ENCODE data around the gene GKN2. TPM values are rescaled to one million over a fixed set of nuclear protein-coding genes. Genes with fewer than 3 reads are reported as not detected.

GKN2 gene
- total and polyA plus RNA-seq, 8 donors = 16.5 to 1,354 (median 221) TPM; not detected in 1

DNA sequence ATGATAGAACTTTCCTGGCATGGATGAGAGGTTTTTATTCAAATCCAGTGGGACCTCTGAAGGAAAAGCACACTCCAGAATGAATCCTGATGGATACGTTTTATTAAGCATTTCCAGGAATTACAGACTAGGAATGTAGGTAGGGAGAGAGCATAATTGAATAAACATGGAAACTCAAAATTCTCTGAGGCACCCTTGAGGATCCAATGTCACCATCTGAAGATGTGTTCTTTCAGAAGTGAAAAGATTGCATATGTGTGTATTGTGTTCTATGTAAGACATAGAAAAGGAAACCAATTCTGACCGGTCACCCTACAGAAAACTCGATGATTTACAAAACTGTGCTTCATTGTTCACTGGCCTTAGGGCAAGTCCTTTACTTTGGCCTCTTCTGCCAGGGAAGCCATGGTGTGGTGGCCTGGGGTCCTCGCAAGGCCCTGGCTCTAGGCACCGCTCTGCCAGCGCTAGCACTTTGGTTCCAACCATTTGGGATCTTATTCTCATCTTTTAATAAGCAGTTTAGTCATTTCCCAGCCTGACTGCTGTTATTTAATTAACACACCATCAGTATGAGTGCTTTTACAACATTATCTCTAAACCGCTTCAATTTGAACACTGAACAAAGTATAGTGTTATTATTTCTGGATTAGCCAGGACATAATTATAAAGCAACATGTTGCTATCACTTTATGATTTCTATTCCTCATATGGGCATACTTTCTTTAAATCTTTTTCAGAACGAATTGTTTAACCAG is 17.2 kb upstream of the GKN2 start:
- H3K4me1 ChIP-seq = peaks cover 0 to 12% (median 4%) of the 10 kb centered on the region in 4 donors
- TF ChIP-seq EP300 (IDR thresholded peaks at IDR 0.05) (no peak), POLR2AphosphoS5 (IDR thresholded peaks at IDR 0.05) (no peak), POLR2A (IDR thresholded peaks at IDR 0.05) (no peak)
- TF ChIP-seq, protein P1, sequence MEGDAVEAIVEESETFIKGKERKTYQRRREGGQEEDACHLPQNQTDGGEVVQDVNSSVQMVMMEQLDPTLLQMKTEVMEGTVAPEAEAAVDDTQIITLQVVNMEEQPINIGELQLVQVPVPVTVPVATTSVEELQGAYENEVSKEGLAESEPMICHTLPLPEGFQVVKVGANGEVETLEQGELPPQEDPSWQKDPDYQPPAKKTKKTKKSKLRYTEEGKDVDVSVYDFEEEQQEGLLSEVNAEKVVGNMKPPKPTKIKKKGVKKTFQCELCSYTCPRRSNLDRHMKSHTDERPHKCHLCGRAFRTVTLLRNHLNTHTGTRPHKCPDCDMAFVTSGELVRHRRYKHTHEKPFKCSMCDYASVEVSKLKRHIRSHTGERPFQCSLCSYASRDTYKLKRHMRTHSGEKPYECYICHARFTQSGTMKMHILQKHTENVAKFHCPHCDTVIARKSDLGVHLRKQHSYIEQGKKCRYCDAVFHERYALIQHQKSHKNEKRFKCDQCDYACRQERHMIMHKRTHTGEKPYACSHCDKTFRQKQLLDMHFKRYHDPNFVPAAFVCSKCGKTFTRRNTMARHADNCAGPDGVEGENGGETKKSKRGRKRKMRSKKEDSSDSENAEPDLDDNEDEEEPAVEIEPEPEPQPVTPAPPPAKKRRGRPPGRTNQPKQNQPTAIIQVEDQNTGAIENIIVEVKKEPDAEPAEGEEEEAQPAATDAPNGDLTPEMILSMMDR (IDR thresholded peaks at IDR 0.05) = no peak
- H3K27ac ChIP-seq = peak overlapping the region in 1 of 5 donors; percentile 1
- 79 to 94% (median 90%) methylated on average over 8 of the region's 8 CpGs for WGBS, 5 donors
- no peaks in the 10 kb centered on the region for H3K36me3 ChIP-seq
- no peak for DNase-seq
- intact Hi-C loops (cut with DNase I; ENCODE audit: low total_unique reads) = no loop called here
- no peaks in the 10 kb centered on the region for H3K9me3 ChIP-seq
- no peak overlapping the region for H3K4me3 ChIP-seq
- no peaks in the 10 kb centered on the region for H3K27me3 ChIP-seq

DNA sequence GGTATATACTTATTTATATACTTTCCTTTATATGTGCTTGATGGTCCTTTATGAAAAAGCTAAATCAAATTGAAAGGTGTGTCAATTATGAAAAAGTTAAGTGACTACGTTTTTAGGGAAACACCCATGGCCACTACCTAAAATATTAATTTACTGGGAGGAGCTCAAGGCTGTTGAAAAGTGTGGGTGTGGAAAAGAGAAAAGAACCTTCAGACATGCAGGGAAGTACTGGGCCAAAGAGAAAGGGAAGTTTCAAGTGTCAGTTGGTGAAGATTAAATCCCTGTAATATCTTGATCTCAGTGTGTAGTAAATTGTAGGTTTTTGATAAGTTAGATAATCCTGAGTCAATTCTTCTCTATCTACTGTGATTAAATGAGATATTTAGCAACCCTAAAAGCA is 15.5 kb upstream of the GKN2 start:
- Histone ChIP-seq H3K27me3 (no peaks in the 10 kb centered on the region), H3K36me3 (no peaks in the 10 kb centered on the region), H3K27ac (no peak overlapping the region), H3K4me3 (no peak overlapping the region), H3K4me1 (peaks cover 0 to 12% (median 4%) of the 10 kb centered on the region in 4 donors), H3K9me3 (no peaks in the 10 kb centered on the region)
- TF ChIP-seq POLR2AphosphoS5 (IDR thresholded peaks at IDR 0.05) (peak in 1 of 3 donors; percentile 9), POLR2A (IDR thresholded peaks at IDR 0.05) (no peak), EP300 (IDR thresholded peaks at IDR 0.05) (no peak)
- TF ChIP-seq, protein P1 (IDR thresholded peaks at IDR 0.05) = no peak
- intact Hi-C loops (cut with DNase I; ENCODE audit: low total_unique reads) = no loop called here
- no peak for DNase-seq
- 51 to 88% (median 61%) methylated on average over 1 of the region's 1 CpG for WGBS, 5 donors

- TF ChIP-seq EP300 (IDR thresholded peaks at IDR 0.05) (no peak), POLR2A (IDR thresholded peaks at IDR 0.05) (no peak), POLR2AphosphoS5 (IDR thresholded peaks at IDR 0.05) (no peak)
- TF ChIP-seq, protein P1 (IDR thresholded peaks at IDR 0.05) = no peak
- no peaks in the 10 kb centered on the region for H3K9me3 ChIP-seq
- H3K27me3 ChIP-seq = no peaks in the 10 kb centered on the region
- no peak overlapping the region for H3K27ac ChIP-seq
- H3K36me3 ChIP-seq = no peaks in the 10 kb centered on the region
- DNase-seq = no peak
- no peaks in the 10 kb centered on the region for H3K4me1 ChIP-seq
- no peak overlapping the region for H3K4me3 ChIP-seq
- intact Hi-C loops (cut with DNase I; ENCODE audit: low total_unique reads) = no loop called here
These were observed 11.6 kb upstream of the GKN2 start for GRCh38 chr2:68964282-68964681.

- TF ChIP-seq POLR2A (IDR thresholded peaks at IDR 0.05) (no peak), EP300 (IDR thresholded peaks at IDR 0.05) (no peak), POLR2AphosphoS5 (IDR thresholded peaks at IDR 0.05) (no peak)
- TF ChIP-seq, protein P1 (IDR thresholded peaks at IDR 0.05) = no peak
- Histone ChIP-seq H3K27me3 (no peaks in the 10 kb centered on the region), H3K27ac (no peak overlapping the region), H3K4me1 (no peaks in the 10 kb centered on the region), H3K4me3 (no peak overlapping the region), H3K9me3 (no peaks in the 10 kb centered on the region), H3K36me3 (no peaks in the 10 kb centered on the region)
- intact Hi-C loops (cut with DNase I; ENCODE audit: low total_unique reads) = no loop called here
- 83 to 89% (median 86%) methylated on average over 4 of the region's 4 CpGs for WGBS, 5 donors
- DNase-seq = no peak
These were observed 8.7 kb upstream of the GKN2 start for GRCh38 chr2:68961380-68961779.

All from stomach (tissue), 9 donors.